Neural cell (in vitro differentiated cells): Measurements from ENCODE around the gene PAXIP1. TPM values are rescaled to one million over a fixed set of nuclear protein-coding genes. Genes with fewer than 3 reads are reported as not detected.

ENCODE experiments used
- H2AFZ ChIP-seq: fragments of 200-600, 300-800 bp; sonication (generic), shearing (Covaris generic); 2 replicates; pipeline ENCODE4 v1.6.0; 2014; ENCODE audit warnings: low read depth, mild to moderate bottlenecking, antibody characterized with exemption, low read length, moderate library complexity
- H3F3A ChIP-seq: fragments of 200-600 bp; shearing (Covaris generic); 2 replicates; pipeline ENCODE4 v1.6.1; 2016; ENCODE audit warnings: mild to moderate bottlenecking, moderate library complexity, mixed read lengths, antibody characterized with exemption, low read length; ENCODE audit not compliant: insufficient read depth, poor library complexity, severe bottlenecking
- H3K27ac ChIP-seq: fragments of 200-600, 300-800 bp; sonication (generic), shearing (Covaris generic); 2 replicates; pipeline ENCODE4 v1.5.1; 2014; ENCODE audit warnings: mild to moderate bottlenecking, low read length, moderate library complexity
- H3K27me3 ChIP-seq: fragments of 300-800, 200-600 bp; sonication (generic), shearing (Covaris generic); 2 replicates; pipeline ENCODE4 v1.6.0; 2014; ENCODE audit warnings: mild to moderate bottlenecking, low read depth, low read length, moderate library complexity; ENCODE audit not compliant: insufficient read depth
- H3K36me3 ChIP-seq: fragments of 300-800, 200-600 bp; sonication (generic), shearing (Covaris generic); 2 replicates; pipeline ENCODE4 v1.5.1; 2014; ENCODE audit warnings: mild to moderate bottlenecking, antibody characterized with exemption, low read length, moderate library complexity; ENCODE audit not compliant: insufficient read depth
- H3K4me2 ChIP-seq: fragments of 300-800, 200-600 bp; sonication (generic), shearing (Covaris generic); 2 replicates; pipeline ENCODE4 v1.6.0; 2014; ENCODE audit warnings: mild to moderate bottlenecking, low read length
- H3K4me3 ChIP-seq: fragments of 300-800, 200-600 bp; sonication (generic), shearing (Covaris generic); 2 replicates; pipeline ENCODE4 v1.5.1; 2014; ENCODE audit warnings: mild to moderate bottlenecking, low read length, moderate library complexity
- H3K79me2 ChIP-seq: fragments of 200-600 bp; shearing (Covaris generic); replicated peaks from 2 replicates; pipeline ENCODE4 v1.6.0; 2014; ENCODE audit warnings: mild to moderate bottlenecking, low read length, moderate library complexity; ENCODE audit not compliant: insufficient read depth
- H3K9ac ChIP-seq: fragments of 300-800, 200-600 bp; sonication (generic), shearing (Covaris generic); 2 replicates; pipeline ENCODE4 v1.6.1; 2016; ENCODE audit warnings: mild to moderate bottlenecking, low read length, mixed read lengths
- H3K9me2 ChIP-seq: fragments of 200-600 bp; shearing (Covaris generic); 2 replicates; pipeline ENCODE4 v1.6.1; 2016; ENCODE audit warnings: mild to moderate bottlenecking, low read length, mixed read lengths; ENCODE audit not compliant: insufficient read depth
- H3K9me3 ChIP-seq: fragments of 200-600, 300-800 bp; sonication (generic), shearing (Covaris generic); 2 replicates; pipeline ENCODE4 v1.6.1; 2016; ENCODE audit warnings: mild to moderate bottlenecking, mixed run types, low read length, moderate library complexity, mixed read lengths
- H4K20me1 ChIP-seq: fragments of 200-600 bp; shearing (Covaris generic); 2 replicates; pipeline ENCODE4 v1.6.1; 2016; ENCODE audit warnings: mild to moderate bottlenecking, mixed run types; ENCODE audit not compliant: insufficient read depth
- EP300 ChIP-seq: fragments of 450-650 bp; conservative IDR thresholded peaks from 2 replicates; pipeline ENCODE4 v1.6.1; 2014; ENCODE audit warnings: antibody characterized with exemption, mild to moderate bottlenecking, moderate library complexity; ENCODE audit not compliant: poor library complexity, severe bottlenecking
- EZH2 ChIP-seq: fragments of 200-600, 300-800 bp; shearing (Covaris generic), sonication (generic); IDR thresholded peaks from 2 replicates; pipeline ENCODE4 v1.6.1; 2014; ENCODE audit warnings: antibody characterized with exemption, low read length, borderline replicate concordance, mild to moderate bottlenecking; ENCODE audit not compliant: insufficient read depth, poor library complexity, severe bottlenecking
- MXI1 ChIP-seq: fragments of 450-650 bp; conservative IDR thresholded peaks from 2 replicates; pipeline ENCODE4 v1.6.1; 2014; ENCODE audit warnings: antibody characterized with exemption, mild to moderate bottlenecking; ENCODE audit not compliant: poor library complexity, severe bottlenecking
- POLR2AphosphoS5 ChIP-seq: IDR thresholded peaks from 2 replicates; pipeline ENCODE4 v1.6.1; 2012
- SMC3 ChIP-seq: fragments of 450-650 bp; conservative IDR thresholded peaks from 2 replicates; pipeline ENCODE4 v1.6.1; 2014; ENCODE audit warnings: antibody characterized with exemption, mild to moderate bottlenecking, moderate library complexity; ENCODE audit not compliant: poor library complexity
- TAF1 ChIP-seq: IDR thresholded peaks from 2 replicates; pipeline ENCODE4 v1.6.1; 2012; ENCODE audit warnings: low read depth
- polyA plus RNA-seq: library from polyadenylated mRNA; depleted of rRNA; stranded (reverse); fragments of >200 nt; gene quantifications from 2 replicates; pipeline ENCODE4 v1.2.3, GENCODE V29; 2014
- TF ChIP-seq, protein P1 (sequence below): fragments of 450-650 bp; IDR thresholded peaks from 2 replicates; pipeline ENCODE4 v1.5.1; 2014; ENCODE audit warnings: antibody characterized with exemption, mild to moderate bottlenecking, moderate library complexity; ENCODE audit not compliant: poor library complexity, severe bottlenecking

Gene PAXIP1
- polyA plus RNA-seq, 1 donor from 2014 or later, result 14.4 TPM

DNA sequence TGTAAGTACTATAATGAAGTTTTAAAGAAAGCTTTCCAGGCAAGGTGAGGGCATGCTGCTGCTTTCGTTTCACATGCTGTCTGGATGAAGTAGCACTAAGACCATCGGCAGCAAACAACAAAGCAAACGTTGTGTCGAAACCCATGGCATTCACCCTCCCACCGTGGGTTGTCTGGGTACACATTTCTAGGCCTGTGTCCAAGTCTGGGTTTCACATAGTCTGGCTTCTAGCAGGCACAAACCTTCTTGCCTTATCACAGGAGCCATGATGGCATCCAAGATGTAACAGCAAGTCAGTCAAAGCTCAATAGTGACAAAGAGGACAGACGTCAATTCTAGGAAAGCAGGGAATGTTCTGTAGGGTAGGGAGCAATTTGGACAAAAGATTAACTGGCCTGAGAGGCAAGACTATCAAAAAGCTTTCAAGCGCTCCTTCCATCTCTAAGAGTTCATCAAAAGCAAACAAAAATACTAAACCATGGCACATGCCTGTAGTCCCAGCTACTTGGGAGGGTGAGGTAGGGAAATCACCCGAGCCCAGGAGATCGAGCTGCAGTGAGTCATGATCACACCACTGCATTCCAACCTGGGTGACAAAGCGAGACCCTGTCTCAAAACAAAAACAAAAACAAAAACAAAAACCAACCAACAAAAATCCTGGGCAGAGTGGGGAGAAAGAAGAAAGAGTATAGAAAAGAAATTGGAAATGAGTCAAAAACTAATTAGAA is 42.7 kb downstream of the PAXIP1 start:
- H3F3A ChIP-seq, result no peaks in the 10 kb centered on the region
- H3K4me3 ChIP-seq, result no peak overlapping the region
- no peak overlapping the region for H3K4me2 ChIP-seq
- no peaks in the 10 kb centered on the region for H3K27me3 ChIP-seq
- TF ChIP-seq, protein P1, sequence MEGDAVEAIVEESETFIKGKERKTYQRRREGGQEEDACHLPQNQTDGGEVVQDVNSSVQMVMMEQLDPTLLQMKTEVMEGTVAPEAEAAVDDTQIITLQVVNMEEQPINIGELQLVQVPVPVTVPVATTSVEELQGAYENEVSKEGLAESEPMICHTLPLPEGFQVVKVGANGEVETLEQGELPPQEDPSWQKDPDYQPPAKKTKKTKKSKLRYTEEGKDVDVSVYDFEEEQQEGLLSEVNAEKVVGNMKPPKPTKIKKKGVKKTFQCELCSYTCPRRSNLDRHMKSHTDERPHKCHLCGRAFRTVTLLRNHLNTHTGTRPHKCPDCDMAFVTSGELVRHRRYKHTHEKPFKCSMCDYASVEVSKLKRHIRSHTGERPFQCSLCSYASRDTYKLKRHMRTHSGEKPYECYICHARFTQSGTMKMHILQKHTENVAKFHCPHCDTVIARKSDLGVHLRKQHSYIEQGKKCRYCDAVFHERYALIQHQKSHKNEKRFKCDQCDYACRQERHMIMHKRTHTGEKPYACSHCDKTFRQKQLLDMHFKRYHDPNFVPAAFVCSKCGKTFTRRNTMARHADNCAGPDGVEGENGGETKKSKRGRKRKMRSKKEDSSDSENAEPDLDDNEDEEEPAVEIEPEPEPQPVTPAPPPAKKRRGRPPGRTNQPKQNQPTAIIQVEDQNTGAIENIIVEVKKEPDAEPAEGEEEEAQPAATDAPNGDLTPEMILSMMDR, result no peak
- no peak for TF ChIP-seq TAF1
- TF ChIP-seq EP300, result no peak
- no peak for TF ChIP-seq EZH2
- no peak overlapping the region for H3K9ac ChIP-seq
- H3K36me3 ChIP-seq, result peaks cover 7% of the 10 kb centered on the region
- no peak overlapping the region for H2AFZ ChIP-seq
- no peak overlapping the region for H3K27ac ChIP-seq
- H3K9me3 ChIP-seq, result no peaks in the 10 kb centered on the region
- H4K20me1 ChIP-seq, result no peaks in the 10 kb centered on the region
- H3K9me2 ChIP-seq, result no peaks in the 10 kb centered on the region
- no peaks in the 10 kb centered on the region for H3K79me2 ChIP-seq

GRCh38 chr7:154956427-154956826 is 46.5 kb downstream of the PAXIP1 start:
- Histone ChIP-seq H3K9me2 (no peaks in the 10 kb centered on the region), H3F3A (no peaks in the 10 kb centered on the region), H3K79me2 (no peaks in the 10 kb centered on the region), H3K4me3 (no peak overlapping the region), H3K9me3 (no peaks in the 10 kb centered on the region), H3K27ac (no peak overlapping the region), H2AFZ (no peak overlapping the region), H3K4me2 (no peak overlapping the region), H3K27me3 (no peaks in the 10 kb centered on the region), H4K20me1 (no peaks in the 10 kb centered on the region), H3K9ac (no peak overlapping the region), H3K36me3 (peaks cover 7% of the 10 kb centered on the region)
- no peak for TF ChIP-seq POLR2AphosphoS5
- TF ChIP-seq, protein P1, result no peak
- TF ChIP-seq MXI1, result no peak
- no peak for TF ChIP-seq SMC3
- no peak for TF ChIP-seq EP300
- no peak for TF ChIP-seq TAF1

DNA sequence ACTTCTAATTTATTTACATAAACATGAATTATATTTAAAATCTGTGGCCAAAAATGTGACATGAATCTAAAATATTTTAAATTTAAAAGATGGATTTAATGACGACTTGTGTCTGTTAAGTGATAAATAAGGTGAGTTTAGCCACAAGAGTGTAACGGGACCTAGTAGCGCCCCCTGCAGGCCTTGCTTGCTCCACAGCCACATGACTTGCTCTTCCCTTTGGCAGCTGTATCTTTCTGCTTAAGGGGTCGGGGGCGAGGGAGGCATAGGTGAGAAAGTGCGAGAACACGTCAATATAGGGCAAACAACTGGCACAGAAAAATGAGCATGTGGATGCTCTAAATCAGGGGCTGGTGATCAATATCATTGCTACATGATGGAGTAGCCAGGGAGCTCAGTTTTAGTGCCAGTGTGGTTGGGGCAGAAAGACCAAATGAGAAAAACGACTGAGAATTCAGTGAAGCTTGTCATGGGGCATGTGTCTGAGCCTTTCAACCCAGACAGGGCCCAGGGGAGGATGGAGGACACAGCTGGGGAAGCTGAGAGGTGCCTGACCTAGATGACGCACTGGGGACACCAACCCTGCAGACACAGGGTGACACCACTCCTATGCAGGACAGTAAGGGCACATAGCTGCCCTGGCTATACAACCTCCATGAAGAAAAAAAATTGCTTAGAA is 49.8 kb downstream of the PAXIP1 start:
- Histone ChIP-seq H3K4me2 (no peak overlapping the region), H3K27me3 (no peaks in the 10 kb centered on the region), H3K79me2 (no peaks in the 10 kb centered on the region), H2AFZ (no peak overlapping the region), H3K9ac (no peak overlapping the region), H3F3A (no peaks in the 10 kb centered on the region), H3K27ac (no peak overlapping the region), H3K4me3 (no peak overlapping the region), H3K9me3 (no peaks in the 10 kb centered on the region), H4K20me1 (no peaks in the 10 kb centered on the region), H3K36me3 (no peaks in the 10 kb centered on the region), H3K9me2 (no peaks in the 10 kb centered on the region)
- TF ChIP-seq TAF1, result no peak
- TF ChIP-seq, protein P1, result peak; percentile 18
